H1 (cell line): ENCODE measurements around the gene RARRES1. TPM values are rescaled to one million over a fixed set of nuclear protein-coding genes. Genes with fewer than 3 reads are reported as not detected.

ENCODE experiments used
- CTCF ChIA-PET: fragments of 300-600 bp; sonication (Branson Sonifier 250); formaldehyde crosslinking; loops from one replicate; lab custom pipeline; 2021; ENCODE audit not compliant: partially characterized antibody; lab: Charles Lee
- POLR2A ChIA-PET: fragments of 300-600 bp; sonication (Branson Sonifier 250); formaldehyde crosslinking; loops from one replicate; lab custom pipeline; 2021; ENCODE audit warnings: inconsistent platforms; ENCODE audit not compliant: partially characterized antibody; lab: Charles Lee
- DNase-seq, 2 experiments: peaks; one replicate each; pipeline versions ENCODE4 v3.0.0 to v3.0.0-alpha.2; 2010 to 2022; ENCODE audit warnings: low spot score in 2 of 2, low read depth in 1 of 2, mixed read lengths in 1 of 2
- FAIRE-seq: peaks from 2 replicates; lab custom pipeline; 2011; peaks lifted over from hg19 to GRCh38; lab: Jason Lieb, UNC
- H2AFZ ChIP-seq: 2 replicates; pipeline ENCODE4 v1.8.1; 2012; ENCODE audit warnings: low read length, inconsistent platforms
- H2AK5ac ChIP-seq: 2 replicates; pipeline ENCODE4 v1.6.1; 2013; ENCODE audit warnings: low read depth, low read length
- H2BK120ac ChIP-seq: replicated peaks from 2 replicates; pipeline ENCODE3; 2013; ENCODE audit warnings: low read depth, low read length, inconsistent platforms
- H2BK12ac ChIP-seq: 2 replicates; pipeline ENCODE4 v1.6.1; 2013; ENCODE audit warnings: low read depth, low read length
- H2BK15ac ChIP-seq: 2 replicates; pipeline ENCODE4 v1.6.1; 2013; ENCODE audit warnings: low read length
- H2BK20ac ChIP-seq: 2 replicates; pipeline ENCODE4 v1.6.1; 2013; ENCODE audit warnings: low read length
- H2BK5ac ChIP-seq: 2 replicates; pipeline ENCODE4 v1.6.1; 2013; ENCODE audit warnings: low read depth, low read length
- H3K14ac ChIP-seq: 2 replicates; pipeline ENCODE4 v1.6.1; 2013; ENCODE audit warnings: inconsistent platforms; ENCODE audit not compliant: insufficient read length
- H3K18ac ChIP-seq: 2 replicates; pipeline ENCODE4 v1.6.1; 2013; ENCODE audit warnings: low read length; ENCODE audit errors: extremely low read depth
- H3K23ac ChIP-seq: 2 replicates; pipeline ENCODE4 v1.6.1; 2013; ENCODE audit warnings: inconsistent platforms; ENCODE audit not compliant: insufficient read length
- H3K23me2 ChIP-seq: 2 replicates; pipeline ENCODE4 v1.6.1; 2013; ENCODE audit warnings: low read depth, low read length
- H3K27ac ChIP-seq: 2 replicates; pipeline ENCODE4 v1.6.1; 2011; ENCODE audit warnings: low read depth, low read length, inconsistent platforms
- H3K27me3 ChIP-seq, 4 experiments: replicated peaks in 1 of 4; 1 replicate in 1 of 4; 2 replicates in 3 of 4; pipeline versions ENCODE4 v1.6.1 to v1.8.1; 2011 to 2013; ENCODE audit warnings: low read length in 3 of 4, mild to moderate bottlenecking in 3 of 4, inconsistent platforms in 2 of 4, mixed read lengths in 2 of 4, moderate library complexity in 1 of 4; ENCODE audit not compliant: control insufficient read depth in 3 of 4, insufficient read depth in 3 of 4; ENCODE audit errors: extremely low read depth in 1 of 4
- H3K36me3 ChIP-seq, 4 experiments: 2 replicates each; pipeline versions ENCODE4 v1.6.1 to v1.8.1; 2011 to 2013; ENCODE audit warnings: mild to moderate bottlenecking in 4 of 4, low read length in 3 of 4, moderate library complexity in 2 of 4, control low read depth in 1 of 4, inconsistent platforms in 1 of 4; ENCODE audit not compliant: insufficient read depth in 4 of 4, control insufficient read depth in 2 of 4
- H3K4ac ChIP-seq: replicated peaks from 2 replicates; pipeline ENCODE3; 2013; ENCODE audit warnings: low read length, low read depth, mixed read lengths, inconsistent platforms; ENCODE audit not compliant: insufficient read length
- H3K4me1 ChIP-seq, 4 experiments: replicated peaks in 1 of 4; 1 replicate in 1 of 4; 2 replicates in 3 of 4; pipeline versions ENCODE4 v1.6.1 to v1.8.1; 2011 to 2013; ENCODE audit warnings: low read length in 3 of 4, inconsistent platforms in 2 of 4, mixed read lengths in 1 of 4; ENCODE audit not compliant: insufficient read depth in 4 of 4, control insufficient read depth in 3 of 4
- H3K4me2 ChIP-seq, 2 experiments: 2 replicates each; pipeline versions ENCODE4 v1.6.1 to v1.8.1; 2011 to 2013; ENCODE audit warnings: low read depth in 2 of 2, low read length in 2 of 2, control low read depth in 1 of 2, inconsistent platforms in 1 of 2, mild to moderate bottlenecking in 1 of 2; ENCODE audit not compliant: insufficient read depth in 1 of 2
- H3K4me3 ChIP-seq, 4 experiments: fragments of 200-600, 300-600 bp in 1 of 4; sonication (generic), shearing (Covaris generic), sonication (Bioruptor Twin) in 1 of 4; 2 replicates each; pipeline versions ENCODE4 v1.5.1 to v1.8.1; 2011 to 2016; ENCODE audit warnings: low read length in 4 of 4, low read depth in 3 of 4, control low read depth in 2 of 4, inconsistent platforms in 2 of 4, mild to moderate bottlenecking in 2 of 4, mixed read lengths in 1 of 4, moderate library complexity in 1 of 4; ENCODE audit not compliant: insufficient read depth in 2 of 4; ENCODE audit errors: extremely low read depth in 1 of 4
- H3K56ac ChIP-seq: replicated peaks from 2 replicates; pipeline ENCODE3; 2013; ENCODE audit warnings: low read depth, mild to moderate bottlenecking, mixed read lengths, low read length, inconsistent platforms; ENCODE audit not compliant: insufficient read length
- H3K79me1 ChIP-seq: 2 replicates; pipeline ENCODE4 v1.6.1; 2013; ENCODE audit warnings: low read depth, low read length, control low read depth
- H3K79me2 ChIP-seq, 2 experiments: 2 replicates each; pipeline versions ENCODE4 v1.6.1 to v1.8.1; 2012 to 2013; ENCODE audit warnings: low read length in 2 of 2, mild to moderate bottlenecking in 2 of 2, inconsistent platforms in 1 of 2; ENCODE audit not compliant: insufficient read depth in 2 of 2, control insufficient read depth in 1 of 2
- H3K9ac ChIP-seq, 4 experiments: replicated peaks in 1 of 4; 1 replicate in 1 of 4; 2 replicates in 3 of 4; pipeline versions ENCODE4 v1.6.1 to v1.8.1; 2011 to 2013; ENCODE audit warnings: low read depth in 3 of 4, low read length in 3 of 4, control low read depth in 2 of 4, mild to moderate bottlenecking in 2 of 4, moderate library complexity in 2 of 4, inconsistent platforms in 1 of 4; ENCODE audit errors: extremely low read depth in 1 of 4
- H3K9me3 ChIP-seq, 2 experiments: 2 replicates each; pipeline versions ENCODE4 v1.6.1 to v1.8.1; 2012 to 2013; ENCODE audit warnings: mild to moderate bottlenecking in 2 of 2, moderate library complexity in 2 of 2, control low read depth in 1 of 2, inconsistent platforms in 1 of 2, low read depth in 1 of 2, low read length in 1 of 2, mixed read lengths in 1 of 2; ENCODE audit not compliant: insufficient read depth in 2 of 2
- H4K20me1 ChIP-seq, 2 experiments: replicated peaks in 1 of 2; 2 replicates each; pipeline versions ENCODE3 to v1.8.1; 2011 to 2013; ENCODE audit warnings: inconsistent platforms in 2 of 2, low read length in 2 of 2, mild to moderate bottlenecking in 1 of 2; ENCODE audit not compliant: insufficient read depth in 2 of 2, control insufficient read depth in 1 of 2
- H4K5ac ChIP-seq: 2 replicates; pipeline ENCODE4 v1.6.1; 2013; ENCODE audit warnings: low read length, low read depth, mixed read lengths, inconsistent platforms; ENCODE audit not compliant: insufficient read length
- H4K8ac ChIP-seq: 2 replicates; pipeline ENCODE4 v1.8.0; 2013; ENCODE audit warnings: mild to moderate bottlenecking, moderate library complexity, low read length, inconsistent platforms; ENCODE audit not compliant: insufficient read depth; ENCODE audit errors: extremely low read depth
- H4K91ac ChIP-seq: replicated peaks from 2 replicates; pipeline ENCODE3; 2013; ENCODE audit warnings: low read length, mixed read lengths, inconsistent platforms; ENCODE audit not compliant: insufficient read length
- BRCA1 ChIP-seq: IDR thresholded peaks from 2 replicates; pipeline ENCODE4 v1.6.1; 2012; ENCODE audit warnings: low read depth, low read length, improper control_type of control experiment
- PHF8 ChIP-seq: fragments of 200-600 bp; sonication (generic); conservative IDR thresholded peaks from 2 replicates; pipeline ENCODE4 v1.7.1; 2012; ENCODE audit warnings: low read depth, mild to moderate bottlenecking, inconsistent platforms, low read length, moderate library complexity
- SAP30 ChIP-seq: fragments of 300-600 bp; sonication (generic); IDR thresholded peaks from 2 replicates; pipeline ENCODE4 v1.7.1; 2012; ENCODE audit warnings: low read length, moderate library complexity, mild to moderate bottlenecking, inconsistent platforms; ENCODE audit not compliant: insufficient read depth, insufficient replicate concordance
- WGBS, 2 experiments: shearing (Covaris generic) in 1 of 2; methylation state at CpG; one replicate each; pipeline versions ENCODE4 v1.1.6 to v1.1.7; 2013 to 2015; ENCODE audit warnings: low lambda C conversion rate in 2 of 2, mixed read lengths in 2 of 2, inconsistent platforms in 1 of 2, low coverage in 1 of 2, missing lambda C conversion rate in 1 of 2; ENCODE audit not compliant: insufficient replicate concordance in 2 of 2, insufficient coverage in 1 of 2, insufficient read length in 1 of 2; ENCODE audit errors: extremely low coverage in 1 of 2, missing lambda C conversion rate in 1 of 2; 5-methylcytosine and 5-hydroxymethylcytosine counted together
- polyA plus RNA-seq, 7 experiments: library from polyadenylated mRNA; depleted of rRNA in 3 of 7; stranded (reverse) in 5 of 7; unstranded in 2 of 7; fragments of >200 nt in 5 of 7; fragments of 200-250 nt in 2 of 7; gene quantifications; 1 replicate in 5 of 7; 2 replicates in 1 of 7; 4 replicates in 1 of 7; pipeline versions ENCODE4 v1.2.1 to v1.2.3, GENCODE V29; 2011 to 2013; ENCODE audit warnings: missing spikeins in 2 of 7, mixed read lengths in 2 of 7
- total RNA-seq: library from RNA; stranded (reverse); fragmentation: NEBNext Ultra II Directional; extraction: Animal tissue kit (Norgen Biotek cat#: 25700); gene quantifications from 2 replicates; pipeline ENCODE4 v1.2.1, GENCODE V29; 2021
- TF ChIP-seq, protein P1 (sequence below): IDR thresholded peaks from 2 replicates; pipeline ENCODE4 v1.6.1; 2012; ENCODE audit warnings: low read length, inconsistent platforms
- TF ChIP-seq, protein P2 (sequence below), 3 experiments: IDR thresholded peaks; 1 replicate in 2 of 3; 2 replicates in 1 of 3; pipeline versions ENCODE4 v1.5.1 to v1.6.1; 2011; ENCODE audit warnings: low read length in 3 of 3, mild to moderate bottlenecking in 3 of 3, inconsistent platforms in 2 of 3, low read depth in 1 of 3, moderate library complexity in 1 of 3; ENCODE audit not compliant: insufficient read depth in 1 of 3; ENCODE audit errors: control extremely low read depth in 1 of 3

Gene RARRES1
- total and polyA plus RNA-seq, 2 of the 8 experiments (the other 6 are each of a cell fraction or from before 2014, with no cell fraction given): 0.26 to 0.71 TPM

DNA sequence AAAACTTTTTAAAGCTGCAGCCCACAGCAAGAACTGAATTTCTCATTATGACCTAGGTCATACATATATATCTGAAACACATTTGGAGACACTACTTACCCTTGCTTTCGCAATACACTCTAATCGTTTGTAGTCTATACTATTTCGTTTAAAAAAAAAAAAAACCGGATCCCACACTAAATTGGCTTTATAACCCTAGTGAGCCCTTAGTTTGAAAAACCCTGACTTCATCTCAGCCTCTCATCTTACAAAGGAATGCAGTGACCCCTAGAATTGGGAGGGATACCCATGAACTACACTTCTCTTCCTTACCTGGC, 4.2 kb downstream of the RARRES1 start:
- Histone ChIP-seq H3K56ac (no peak overlapping the region), H3K14ac (no peak overlapping the region), H2BK20ac (no peak overlapping the region), H4K5ac (no peak overlapping the region), H2AFZ (no peak overlapping the region), H2BK15ac (no peak overlapping the region), H3K23ac (no peak overlapping the region), H3K4me1 (peaks cover 0 to 9% (median 6%) of the 10 kb centered on the region in 4 experiments; a peak in 5 of 7 replicates), H2AK5ac (no peak overlapping the region), H3K9ac (no peak overlapping the region), H3K36me3 (no peaks in the 10 kb centered on the region), H3K27ac (no peak overlapping the region), H4K20me1 (peaks cover 0 to 3% of the 10 kb centered on the region in 2 experiments), H3K4me3 (no peak overlapping the region), H3K4me2 (no peak overlapping the region), H2BK12ac (no peak overlapping the region), H3K79me2 (no peaks in the 10 kb centered on the region), H3K9me3 (no peaks in the 10 kb centered on the region), H4K91ac (no peak overlapping the region), H3K79me1 (no peaks in the 10 kb centered on the region), H3K27me3 (peaks cover 0 to 17% (median 8%) of the 10 kb centered on the region in 4 experiments; a peak in 6 of 7 replicates), H2BK120ac (no peak overlapping the region), H3K23me2 (peaks cover 13% of the 10 kb centered on the region; the same call in 1 of the 2 replicates), H4K8ac (no peak overlapping the region), H2BK5ac (no peak overlapping the region), H3K18ac (no peak overlapping the region), H3K4ac (no peak overlapping the region)
- no peak for FAIRE-seq
- TF ChIP-seq, protein P1, sequence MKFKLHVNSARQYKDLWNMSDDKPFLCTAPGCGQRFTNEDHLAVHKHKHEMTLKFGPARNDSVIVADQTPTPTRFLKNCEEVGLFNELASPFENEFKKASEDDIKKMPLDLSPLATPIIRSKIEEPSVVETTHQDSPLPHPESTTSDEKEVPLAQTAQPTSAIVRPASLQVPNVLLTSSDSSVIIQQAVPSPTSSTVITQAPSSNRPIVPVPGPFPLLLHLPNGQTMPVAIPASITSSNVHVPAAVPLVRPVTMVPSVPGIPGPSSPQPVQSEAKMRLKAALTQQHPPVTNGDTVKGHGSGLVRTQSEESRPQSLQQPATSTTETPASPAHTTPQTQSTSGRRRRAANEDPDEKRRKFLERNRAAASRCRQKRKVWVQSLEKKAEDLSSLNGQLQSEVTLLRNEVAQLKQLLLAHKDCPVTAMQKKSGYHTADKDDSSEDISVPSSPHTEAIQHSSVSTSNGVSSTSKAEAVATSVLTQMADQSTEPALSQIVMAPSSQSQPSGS: no peak
- TF ChIP-seq BRCA1 (no peak), SAP30 (no peak), PHF8 (no peak)
- TF ChIP-seq, protein P2, sequence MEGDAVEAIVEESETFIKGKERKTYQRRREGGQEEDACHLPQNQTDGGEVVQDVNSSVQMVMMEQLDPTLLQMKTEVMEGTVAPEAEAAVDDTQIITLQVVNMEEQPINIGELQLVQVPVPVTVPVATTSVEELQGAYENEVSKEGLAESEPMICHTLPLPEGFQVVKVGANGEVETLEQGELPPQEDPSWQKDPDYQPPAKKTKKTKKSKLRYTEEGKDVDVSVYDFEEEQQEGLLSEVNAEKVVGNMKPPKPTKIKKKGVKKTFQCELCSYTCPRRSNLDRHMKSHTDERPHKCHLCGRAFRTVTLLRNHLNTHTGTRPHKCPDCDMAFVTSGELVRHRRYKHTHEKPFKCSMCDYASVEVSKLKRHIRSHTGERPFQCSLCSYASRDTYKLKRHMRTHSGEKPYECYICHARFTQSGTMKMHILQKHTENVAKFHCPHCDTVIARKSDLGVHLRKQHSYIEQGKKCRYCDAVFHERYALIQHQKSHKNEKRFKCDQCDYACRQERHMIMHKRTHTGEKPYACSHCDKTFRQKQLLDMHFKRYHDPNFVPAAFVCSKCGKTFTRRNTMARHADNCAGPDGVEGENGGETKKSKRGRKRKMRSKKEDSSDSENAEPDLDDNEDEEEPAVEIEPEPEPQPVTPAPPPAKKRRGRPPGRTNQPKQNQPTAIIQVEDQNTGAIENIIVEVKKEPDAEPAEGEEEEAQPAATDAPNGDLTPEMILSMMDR (IDR thresholded peaks at IDR 0.05; ENCODE audit: control extremely low read depth in 1 of 3, insufficient read depth in 1 of 3, low read depth in 1 of 3, low read length in 3 of 3): no peak
- CTCF ChIA-PET: interaction anchor here (0.6 to 4.3 kb wide), 43 partner anchors 8 to 863 kb away, joined by 3 to 110 read pairs (median 4); partner anchors contain the start of gene MFSD1
- 86% methylated on average over 4 of the region's 4 CpGs; no CpG with 5 or more reads in 1 of the 2 experiments for WGBS, 2 experiments
- POLR2A ChIA-PET: no interaction called here
- no peak for DNase-seq
